Hematopoietic multipotent progenitor cell treated with erythropoietin and hydrocortisone succinate and interleukin-3 and kit ligand, for 17 days (in vitro differentiated cells): ENCODE data around the gene FKBP4.
"Not testable (repeated sequence)": the region's sequence is repeated elsewhere in the genome, so short reads cannot be mapped to it uniquely, and the experiment has no call there.

Experiments
- DNase-seq: peaks from one replicate; pipeline ENCODE4 v3.0.0-alpha.2; 2015; ENCODE audit warnings: low spot score

Gene FKBP4

GRCh38 chr12:2794736-2795289 is at the start of gene FKBP4:
FKBP4 (plus strand) TSS chr12:2794970; CDS start chr12:2795140, 170 bp downstream.
- DNase-seq, result peak; percentile 87

GRCh38 chr12:2745655-2746054 is 49.1 kb upstream of the FKBP4 start:
- no peak for DNase-seq

GRCh38 chr12:2749580-2749979 is 45.2 kb upstream of the FKBP4 start:
- no peak for DNase-seq

GRCh38 chr12:2750185-2750584 is 44.6 kb upstream of the FKBP4 start:
- DNase-seq, result no peak

GRCh38 chr12:2751230-2751629 is 43.5 kb upstream of the FKBP4 start:
- DNase-seq, result no peak

- no peak for DNase-seq
These were observed 43.1 kb upstream of the FKBP4 start for GRCh38 chr12:2751686-2752085.

GRCh38 chr12:2752676-2753371 is 41.9 kb upstream of the FKBP4 start:
- peak; percentile 47 for DNase-seq

- DNase-seq, result no peak
These were observed 41.2 kb upstream of the FKBP4 start for GRCh38 chr12:2753536-2753935.

GRCh38 chr12:2754208-2754607 is 40.6 kb upstream of the FKBP4 start:
- no peak for DNase-seq

- no peak for DNase-seq
These were observed 38.0 kb upstream of the FKBP4 start for GRCh38 chr12:2756756-2757155.

- no peak for DNase-seq
These were observed 35.0 kb upstream of the FKBP4 start for GRCh38 chr12:2759733-2760132.

GRCh38 chr12:2764398-2764797 is 30.4 kb upstream of the FKBP4 start:
- DNase-seq, result no peak

- no peak for DNase-seq
These were observed 29.7 kb upstream of the FKBP4 start for GRCh38 chr12:2765052-2765451.

- DNase-seq, result no peak
These were observed 29.2 kb upstream of the FKBP4 start for GRCh38 chr12:2765608-2766007.

GRCh38 chr12:2768224-2768961 is 26.4 kb upstream of the FKBP4 start:
- no peak for DNase-seq

- no peak for DNase-seq
These were observed 24.8 kb upstream of the FKBP4 start for GRCh38 chr12:2769866-2770533.

- not testable (repeated sequence) for DNase-seq
These were observed 24.2 kb upstream of the FKBP4 start for GRCh38 chr12:2770544-2770943.

GRCh38 chr12:2772370-2772769 is 22.4 kb upstream of the FKBP4 start:
- no peak for DNase-seq

- no peak for DNase-seq
These were observed 21.4 kb upstream of the FKBP4 start for GRCh38 chr12:2773199-2773875.

- DNase-seq, result no peak
These were observed 19.3 kb upstream of the FKBP4 start for GRCh38 chr12:2775431-2775830.

GRCh38 chr12:2776129-2776806 is 18.5 kb upstream of the FKBP4 start:
- no peak for DNase-seq

GRCh38 chr12:2779281-2779680 is 15.5 kb upstream of the FKBP4 start:
- no peak for DNase-seq
